ENCODE data around the gene KIF24.

The KIF24 gene

GRCh38 chr9:34328987-34329832 is at the start of gene KIF24, which contains the start of gene NUDT2:
KIF24 (minus strand) TSS chr9:34329268; CDS start chr9:34311346, 17,922 bp downstream.
NUDT2 (plus strand) TSS chr9:34329569; CDS start chr9:34339040, 9,471 bp downstream.
- Histone ChIP-seq H3K9me3 (ENCODE audit: control insufficient read depth, insufficient read depth, low read length) (no peaks in the 10 kb centered on the region), H3K4me1 (ENCODE audit: insufficient read depth, low read length) (peaks cover 11% of the 10 kb centered on the region), H3K9ac (ENCODE audit: low read depth, low read length) (peak within 1 kb of the TSS; percentile 85), H3K36me3 (ENCODE audit: insufficient read depth, low read length) (no peaks in the 10 kb centered on the region)

GRCh38 chr9:34378376-34379060 is 49.5 kb upstream of the KIF24 start:
- peaks cover 10% of the 10 kb centered on the region for H3K4me1 ChIP-seq (ENCODE audit: insufficient read depth, low read length)
- no peaks in the 10 kb centered on the region for H3K36me3 ChIP-seq (ENCODE audit: insufficient read depth, low read length)
- H3K9ac ChIP-seq (ENCODE audit: low read depth, low read length): no peak overlapping the region
- no peaks in the 10 kb centered on the region for H3K9me3 ChIP-seq (ENCODE audit: control insufficient read depth, insufficient read depth, low read length)

- Histone ChIP-seq H3K9ac (ENCODE audit: low read depth, low read length) (peak overlapping the region; percentile 86; the same call in 1 of the 2 replicates), H3K9me3 (ENCODE audit: control insufficient read depth, insufficient read depth, low read length) (no peaks in the 10 kb centered on the region), H3K36me3 (ENCODE audit: insufficient read depth, low read length) (no peaks in the 10 kb centered on the region), H3K4me1 (ENCODE audit: insufficient read depth, low read length) (peaks cover 10% of the 10 kb centered on the region)
Measured at GRCh38 chr9:34377404-34377746, 48.3 kb upstream of the KIF24 start.

GRCh38 chr9:34376596-34377403 is 47.7 kb upstream of the KIF24 start, which contains the start of gene MYORG:
MYORG (minus strand) TSS chr9:34376898; CDS start chr9:34372943, 3,955 bp downstream.
- Histone ChIP-seq H3K4me1 (ENCODE audit: insufficient read depth, low read length) (peaks cover 10% of the 10 kb centered on the region), H3K36me3 (ENCODE audit: insufficient read depth, low read length) (no peaks in the 10 kb centered on the region), H3K9me3 (ENCODE audit: control insufficient read depth, insufficient read depth, low read length) (no peaks in the 10 kb centered on the region), H3K9ac (ENCODE audit: low read depth, low read length) (peak within 1 kb of the TSS; percentile 86)

- H3K9me3 ChIP-seq (ENCODE audit: control insufficient read depth, insufficient read depth, low read length): no peaks in the 10 kb centered on the region
- H3K4me1 ChIP-seq (ENCODE audit: insufficient read depth, low read length): peaks cover 10% of the 10 kb centered on the region
Measured at GRCh38 chr9:34375901-34376595, 47.0 kb upstream of the KIF24 start.

GRCh38 chr9:34374905-34375552 is 46.0 kb upstream of the KIF24 start:
- H3K9me3 ChIP-seq (ENCODE audit: control insufficient read depth, insufficient read depth, low read length): no peaks in the 10 kb centered on the region
- no peak overlapping the region for H3K9ac ChIP-seq (ENCODE audit: low read depth, low read length)
- peaks cover 10% of the 10 kb centered on the region for H3K4me1 ChIP-seq (ENCODE audit: insufficient read depth, low read length)
- no peaks in the 10 kb centered on the region for H3K36me3 ChIP-seq (ENCODE audit: insufficient read depth, low read length)

More at GRCh38 chr9:34375901-34376595, 47.0 kb upstream of the KIF24 start:
- Histone ChIP-seq H3K9ac (ENCODE audit: low read depth, low read length) (peak overlapping the region; percentile 86), H3K36me3 (ENCODE audit: insufficient read depth, low read length) (no peaks in the 10 kb centered on the region)

GRCh38 chr9:34374339-34374738 is 45.3 kb upstream of the KIF24 start:
- no peak overlapping the region for H3K9ac ChIP-seq (ENCODE audit: low read depth, low read length)
- peaks cover 10% of the 10 kb centered on the region for H3K4me1 ChIP-seq (ENCODE audit: insufficient read depth, low read length)
- no peaks in the 10 kb centered on the region for H3K36me3 ChIP-seq (ENCODE audit: insufficient read depth, low read length)
- no peaks in the 10 kb centered on the region for H3K9me3 ChIP-seq (ENCODE audit: control insufficient read depth, insufficient read depth, low read length)

GRCh38 chr9:34373749-34374148 is 44.7 kb upstream of the KIF24 start:
- Histone ChIP-seq H3K9ac (ENCODE audit: low read depth, low read length) (no peak overlapping the region), H3K9me3 (ENCODE audit: control insufficient read depth, insufficient read depth, low read length) (no peaks in the 10 kb centered on the region), H3K4me1 (ENCODE audit: insufficient read depth, low read length) (peaks cover 10% of the 10 kb centered on the region), H3K36me3 (ENCODE audit: insufficient read depth, low read length) (no peaks in the 10 kb centered on the region)

GRCh38 chr9:34372467-34373011 is 43.5 kb upstream of the KIF24 start:
- Histone ChIP-seq H3K9me3 (ENCODE audit: control insufficient read depth, insufficient read depth, low read length) (no peaks in the 10 kb centered on the region), H3K9ac (ENCODE audit: low read depth, low read length) (no peak overlapping the region), H3K4me1 (ENCODE audit: insufficient read depth, low read length) (peaks cover 10% of the 10 kb centered on the region), H3K36me3 (ENCODE audit: insufficient read depth, low read length) (no peaks in the 10 kb centered on the region)

GRCh38 chr9:34371886-34372466 is 42.9 kb upstream of the KIF24 start:
- peaks cover 10% of the 10 kb centered on the region for H3K4me1 ChIP-seq (ENCODE audit: insufficient read depth, low read length)
- H3K9me3 ChIP-seq (ENCODE audit: control insufficient read depth, insufficient read depth, low read length): no peaks in the 10 kb centered on the region
- no peaks in the 10 kb centered on the region for H3K36me3 ChIP-seq (ENCODE audit: insufficient read depth, low read length)
- H3K9ac ChIP-seq (ENCODE audit: low read depth, low read length): no peak overlapping the region

GRCh38 chr9:34370970-34371880 is 42.2 kb upstream of the KIF24 start:
- Histone ChIP-seq H3K4me1 (ENCODE audit: insufficient read depth, low read length) (peaks cover 10% of the 10 kb centered on the region), H3K36me3 (ENCODE audit: insufficient read depth, low read length) (no peaks in the 10 kb centered on the region), H3K9ac (ENCODE audit: low read depth, low read length) (no peak overlapping the region), H3K9me3 (ENCODE audit: control insufficient read depth, insufficient read depth, low read length) (no peaks in the 10 kb centered on the region)

- Histone ChIP-seq H3K4me1 (ENCODE audit: insufficient read depth, low read length) (peaks cover 5% of the 10 kb centered on the region), H3K9me3 (ENCODE audit: control insufficient read depth, insufficient read depth, low read length) (no peaks in the 10 kb centered on the region), H3K36me3 (ENCODE audit: insufficient read depth, low read length) (no peaks in the 10 kb centered on the region), H3K9ac (ENCODE audit: low read depth, low read length) (no peak overlapping the region)
Measured at GRCh38 chr9:34370335-34370969, 41.4 kb upstream of the KIF24 start.

Measured in ES-I3 (cell line).